ENCODE measurements around the gene STAT2. TPM values are rescaled to one million over a fixed set of nuclear protein-coding genes. Genes with fewer than 3 reads are reported as not detected.
A peak's percentile ranks its signal among the peaks of the same experiment; 100 is the strongest.

STAT2 gene
- total RNA-seq, 1 experiment from 2014 or later: 93.5 TPM

- H3K9me3 ChIP-seq (ENCODE audit: low read length): no peaks in the 10 kb centered on the region
These were observed 15.1 kb upstream of the STAT2 start for GRCh38 chr12:56374726-56375597.

GRCh38 chr12:56373515-56373914 lies 13.6 kb upstream of the STAT2 start:
- H3K36me3 ChIP-seq (ENCODE audit: insufficient read depth, low read length): no peaks in the 10 kb centered on the region
- no peak overlapping the region for H3K27ac ChIP-seq (ENCODE audit: low read length)
- H3K4me2 ChIP-seq (ENCODE audit: low read depth, low read length, poor library complexity, severe bottlenecking): no peak overlapping the region
- no peaks in the 10 kb centered on the region for H3K9me2 ChIP-seq (replicated peaks; ENCODE audit: insufficient read depth, low read length)
- H3K4me3 ChIP-seq (ENCODE audit: low read length): no peak overlapping the region
- no peak overlapping the region for H2AFZ ChIP-seq (ENCODE audit: low read length)
- H3K4me1 ChIP-seq (ENCODE audit: low read length): peaks cover 14% of the 10 kb centered on the region
- H3K79me2 ChIP-seq (ENCODE audit: low read length): no peaks in the 10 kb centered on the region
- no peaks in the 10 kb centered on the region for H4K20me1 ChIP-seq (ENCODE audit: insufficient read depth, low read depth, low read length)
- no peaks in the 10 kb centered on the region for H3K27me3 ChIP-seq (ENCODE audit: low read length)
- DNase-seq: peak; percentile 6
- no peak overlapping the region for H3K9ac ChIP-seq (ENCODE audit: low read length)
- no peaks in the 10 kb centered on the region for H3K9me3 ChIP-seq (ENCODE audit: low read length)

More at GRCh38 chr12:56374726-56375597, 15.1 kb upstream of the STAT2 start:
- DNase-seq: peak; percentile 40
- no peaks in the 10 kb centered on the region for H3K79me2 ChIP-seq (ENCODE audit: low read length)
- H3K9me2 ChIP-seq (replicated peaks; ENCODE audit: insufficient read depth, low read length): no peaks in the 10 kb centered on the region
- H3K27me3 ChIP-seq (ENCODE audit: low read length): no peaks in the 10 kb centered on the region
- H3K4me2 ChIP-seq (ENCODE audit: low read depth, low read length, poor library complexity, severe bottlenecking): peak overlapping the region; percentile 44
- H3K9ac ChIP-seq (ENCODE audit: low read length): no peak overlapping the region
- H3K4me1 ChIP-seq (ENCODE audit: low read length): peaks cover 14% of the 10 kb centered on the region
- H3K4me3 ChIP-seq (ENCODE audit: low read length): no peak overlapping the region
- no peaks in the 10 kb centered on the region for H3K36me3 ChIP-seq (ENCODE audit: insufficient read depth, low read length)
- H3K27ac ChIP-seq (ENCODE audit: low read length): no peak overlapping the region
- H4K20me1 ChIP-seq (ENCODE audit: insufficient read depth, low read depth, low read length): no peaks in the 10 kb centered on the region
- H2AFZ ChIP-seq (ENCODE audit: low read length): no peak overlapping the region; the same call in 1 of the 2 replicates

GRCh38 chr12:56366948-56367347 lies 7.0 kb upstream of the STAT2 start:
- Histone ChIP-seq H3K9me2 (replicated peaks; ENCODE audit: insufficient read depth, low read length) (no peaks in the 10 kb centered on the region), H3K4me3 (ENCODE audit: low read length) (no peak overlapping the region), H3K36me3 (ENCODE audit: insufficient read depth, low read length) (no peaks in the 10 kb centered on the region), H4K20me1 (ENCODE audit: insufficient read depth, low read depth, low read length) (no peaks in the 10 kb centered on the region), H2AFZ (ENCODE audit: low read length) (no peak overlapping the region), H3K9ac (ENCODE audit: low read length) (no peak overlapping the region), H3K4me1 (ENCODE audit: low read length) (no peaks in the 10 kb centered on the region), H3K4me2 (ENCODE audit: low read depth, low read length, poor library complexity, severe bottlenecking) (no peak overlapping the region), H3K9me3 (ENCODE audit: low read length) (no peaks in the 10 kb centered on the region), H3K27me3 (ENCODE audit: low read length) (no peaks in the 10 kb centered on the region), H3K79me2 (ENCODE audit: low read length) (no peaks in the 10 kb centered on the region), H3K27ac (ENCODE audit: low read length) (no peak overlapping the region)
- peak; percentile 39 for DNase-seq

GRCh38 chr12:56362130-56363059 lies 2.5 kb upstream of the STAT2 start, which contains the start of gene APOF:
APOF (minus strand) TSS chr12:56362857; CDS start chr12:56362745, 112 bp downstream.
- Histone ChIP-seq H3K27ac (ENCODE audit: low read length) (no peak within 1 kb of the TSS), H3K27me3 (ENCODE audit: low read length) (no peaks in the 10 kb centered on the region), H3K79me2 (ENCODE audit: low read length) (peaks cover 22% of the 10 kb centered on the region), H3K4me3 (ENCODE audit: low read length) (no peak within 1 kb of the TSS), H3K9me2 (replicated peaks; ENCODE audit: insufficient read depth, low read length) (no peaks in the 10 kb centered on the region), H3K4me1 (ENCODE audit: low read length) (peaks cover 19% of the 10 kb centered on the region), H4K20me1 (ENCODE audit: insufficient read depth, low read depth, low read length) (no peaks in the 10 kb centered on the region), H2AFZ (ENCODE audit: low read length) (no peak within 1 kb of the TSS), H3K9ac (ENCODE audit: low read length) (no peak within 1 kb of the TSS), H3K4me2 (ENCODE audit: low read depth, low read length, poor library complexity, severe bottlenecking) (no peak within 1 kb of the TSS), H3K36me3 (ENCODE audit: insufficient read depth, low read length) (no peaks in the 10 kb centered on the region), H3K9me3 (ENCODE audit: low read length) (no peaks in the 10 kb centered on the region)
- DNase-seq: no peak

- H2AFZ ChIP-seq (ENCODE audit: low read length): no peak overlapping the region
- H3K4me3 ChIP-seq (ENCODE audit: low read length): no peak overlapping the region
- peaks cover 19% of the 10 kb centered on the region for H3K4me1 ChIP-seq (ENCODE audit: low read length)
- H3K27me3 ChIP-seq (ENCODE audit: low read length): no peaks in the 10 kb centered on the region
- no peak overlapping the region for H3K4me2 ChIP-seq (ENCODE audit: low read depth, low read length, poor library complexity, severe bottlenecking)
- H3K79me2 ChIP-seq (ENCODE audit: low read length): peaks cover 22% of the 10 kb centered on the region
- H3K9me3 ChIP-seq (ENCODE audit: low read length): no peaks in the 10 kb centered on the region
- no peak overlapping the region for H3K9ac ChIP-seq (ENCODE audit: low read length)
- H4K20me1 ChIP-seq (ENCODE audit: insufficient read depth, low read depth, low read length): no peaks in the 10 kb centered on the region
- no peak overlapping the region for H3K27ac ChIP-seq (ENCODE audit: low read length)
- no peaks in the 10 kb centered on the region for H3K36me3 ChIP-seq (ENCODE audit: insufficient read depth, low read length)
- H3K9me2 ChIP-seq (replicated peaks; ENCODE audit: insufficient read depth, low read length): no peaks in the 10 kb centered on the region
- DNase-seq: no peak
These were observed 1.7 kb upstream of the STAT2 start for GRCh38 chr12:56361487-56362129.

GRCh38 chr12:56358836-56359532 lies 923 bp downstream of the STAT2 start:
- H3K9me2 ChIP-seq (replicated peaks; ENCODE audit: insufficient read depth, low read length): no peaks in the 10 kb centered on the region
- H3K27me3 ChIP-seq (ENCODE audit: low read length): no peaks in the 10 kb centered on the region
- peaks cover 15% of the 10 kb centered on the region; the same call in 1 of the 2 replicates for H3K36me3 ChIP-seq (ENCODE audit: insufficient read depth, low read length)
- DNase-seq: no peak
- peak overlapping the region; percentile 84 for H3K9ac ChIP-seq (ENCODE audit: low read length)
- H3K79me2 ChIP-seq (ENCODE audit: low read length): peaks cover 22% of the 10 kb centered on the region
- 0 out of 2 replicates have a peak overlapping the region, but pooled peaks have one; percentile 52 for H2AFZ ChIP-seq (ENCODE audit: low read length)
- peaks cover 19% of the 10 kb centered on the region for H3K4me1 ChIP-seq (ENCODE audit: low read length)
- H3K9me3 ChIP-seq (ENCODE audit: low read length): no peaks in the 10 kb centered on the region
- H4K20me1 ChIP-seq (ENCODE audit: insufficient read depth, low read depth, low read length): no peaks in the 10 kb centered on the region
- peak overlapping the region; percentile 100 for H3K4me2 ChIP-seq (ENCODE audit: low read depth, low read length, poor library complexity, severe bottlenecking)
- H3K4me3 ChIP-seq (ENCODE audit: low read length): peak overlapping the region; percentile 94
- H3K27ac ChIP-seq (ENCODE audit: low read length): peak overlapping the region; percentile 37

GRCh38 chr12:56351325-56351724 lies 8.6 kb downstream of the STAT2 start:
- H3K4me2 ChIP-seq (ENCODE audit: low read depth, low read length, poor library complexity, severe bottlenecking): no peak overlapping the region
- no peak overlapping the region for H3K9ac ChIP-seq (ENCODE audit: low read length)
- H3K79me2 ChIP-seq (ENCODE audit: low read length): no peaks in the 10 kb centered on the region
- no peak overlapping the region for H2AFZ ChIP-seq (ENCODE audit: low read length)
- DNase-seq: no peak
- H4K20me1 ChIP-seq (ENCODE audit: insufficient read depth, low read depth, low read length): no peaks in the 10 kb centered on the region
- H3K4me1 ChIP-seq (ENCODE audit: low read length): no peaks in the 10 kb centered on the region
- H3K27me3 ChIP-seq (ENCODE audit: low read length): no peaks in the 10 kb centered on the region
- peaks cover 25% of the 10 kb centered on the region; the same call in 1 of the 2 replicates for H3K36me3 ChIP-seq (ENCODE audit: insufficient read depth, low read length)
- H3K4me3 ChIP-seq (ENCODE audit: low read length): no peak overlapping the region
- H3K9me2 ChIP-seq (replicated peaks; ENCODE audit: insufficient read depth, low read length): no peaks in the 10 kb centered on the region
- H3K27ac ChIP-seq (ENCODE audit: low read length): no peak overlapping the region
- H3K9me3 ChIP-seq (ENCODE audit: low read length): no peaks in the 10 kb centered on the region
